ENCODE results near the gene TMEM120B. TPM values are rescaled to one million over a fixed set of nuclear protein-coding genes. Genes with fewer than 3 reads are reported as not detected.

The TMEM120B gene
- total RNA-seq, 1 donor from 2014 or later: 8.5 TPM

DNA sequence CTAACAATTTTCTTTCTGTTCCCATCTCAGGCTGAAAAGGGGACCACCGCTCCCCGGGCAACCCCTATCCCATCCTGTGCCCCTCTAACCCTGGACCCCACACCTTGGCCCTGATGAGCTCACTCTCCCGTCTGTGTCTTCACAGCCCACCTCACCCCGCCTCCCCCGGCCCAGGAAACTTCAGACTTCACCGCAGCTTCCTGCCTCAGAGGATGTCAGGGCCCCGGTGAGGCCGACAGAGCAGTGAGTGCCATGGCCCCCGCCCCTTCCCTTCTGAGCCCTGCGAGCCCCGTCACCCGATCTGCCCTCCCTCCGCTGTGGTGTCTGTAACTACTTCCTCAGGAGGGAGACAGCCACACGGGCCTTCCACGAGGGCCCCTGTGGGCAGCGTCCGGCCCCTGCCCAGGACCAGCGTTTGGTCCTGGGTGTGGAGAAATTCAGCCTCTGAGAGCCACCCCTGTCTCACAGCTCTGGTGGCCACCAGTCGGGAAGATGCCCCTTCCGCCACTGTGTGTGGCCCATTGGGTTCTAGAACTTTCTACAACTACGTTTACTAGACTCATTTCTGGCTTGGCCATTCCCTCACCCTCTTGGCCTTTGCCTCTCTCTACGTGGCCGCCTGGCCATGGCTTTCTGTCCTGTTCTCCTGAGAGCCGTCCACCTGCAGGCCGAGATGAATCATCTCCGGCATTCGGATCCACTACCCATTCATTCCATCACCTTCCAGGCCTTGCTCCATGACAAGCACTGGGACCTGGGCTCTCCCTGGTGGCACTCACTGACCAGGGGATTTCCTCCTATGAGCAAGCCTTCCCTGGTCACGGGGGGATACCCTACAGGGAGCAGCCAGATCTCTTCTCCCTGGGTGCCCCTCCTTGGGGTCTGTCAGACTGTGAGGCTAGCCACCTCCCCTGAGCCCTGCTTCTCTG lies 77.5 kb downstream of the TMEM120B start:
- intact Hi-C loops (cut with micrococcal nuclease): loop anchor here (1.0 to 10.0 kb wide), 4 partner anchors 8 to 1185 kb away; partner anchors contain the start of genes OGFOD2, RNF34 and TMEM120B

DNA sequence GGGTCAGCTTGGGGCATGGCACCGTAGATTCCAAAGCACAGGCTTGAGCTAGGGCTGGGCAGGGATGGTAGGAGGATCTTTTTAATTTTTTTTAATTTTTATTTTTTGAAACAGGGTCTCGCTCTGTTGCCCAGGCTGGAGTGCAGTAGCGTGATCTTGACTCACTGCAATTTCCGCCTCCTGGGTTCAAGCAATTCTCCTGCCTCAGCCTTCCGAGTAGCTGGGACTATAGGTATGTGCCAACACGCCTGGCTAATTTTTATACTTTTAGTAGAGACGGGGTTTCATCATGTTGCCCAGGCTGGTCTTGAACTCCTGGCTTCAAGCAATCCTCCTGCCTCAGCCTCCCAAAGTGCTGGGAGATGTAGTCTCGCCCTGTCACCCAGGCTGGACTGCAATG lies 78.2 kb downstream of the TMEM120B start:
- intact Hi-C loops (cut with micrococcal nuclease): loop anchor here (1.0 to 10.0 kb wide), 2 partner anchors 8 to 1184 kb away; partner anchors contain the start of gene OGFOD2

DNA sequence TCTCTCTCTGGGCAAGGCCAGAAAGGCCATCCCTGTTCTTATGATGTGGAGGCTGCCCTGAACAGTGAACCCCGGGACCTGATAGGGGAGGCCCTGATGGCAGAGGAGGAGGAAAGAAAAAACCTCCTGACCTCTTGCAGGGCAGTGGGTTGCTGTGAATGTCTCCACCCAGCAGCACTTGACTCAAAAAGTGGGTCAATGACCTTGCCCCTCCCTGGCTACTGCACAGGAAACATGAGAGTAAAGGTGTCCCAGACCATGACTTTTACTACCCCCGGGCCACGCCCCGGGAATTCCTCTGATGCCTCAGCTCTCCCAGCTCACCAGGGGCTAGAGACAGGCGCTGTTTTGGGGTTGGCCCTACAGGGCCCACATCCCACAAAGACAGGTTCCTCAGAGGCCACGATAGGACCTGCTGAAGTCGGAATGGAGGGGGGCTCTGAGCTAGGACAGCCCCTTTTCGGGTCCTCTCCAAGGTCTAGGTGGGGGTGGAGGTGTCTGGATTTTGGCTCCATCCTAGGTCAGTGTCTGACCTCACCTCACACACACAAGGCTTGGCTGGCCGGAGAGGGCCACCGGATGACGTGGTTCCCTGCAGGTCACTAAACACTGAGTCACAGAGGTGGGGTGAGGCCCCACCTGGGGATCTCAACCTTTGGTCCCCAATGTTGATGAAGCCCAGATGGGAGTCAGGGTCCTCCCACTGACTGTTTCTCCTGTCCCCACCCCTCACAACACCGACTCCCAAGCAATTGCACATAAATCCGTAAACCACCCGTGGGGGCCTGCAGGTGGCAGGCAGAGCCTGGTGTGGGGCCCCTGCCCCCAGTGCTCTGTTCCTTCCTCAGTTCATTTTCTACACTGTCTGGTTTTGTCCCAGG lies 79.4 kb downstream of the TMEM120B start:
- intact Hi-C loops (cut with micrococcal nuclease): loop anchor here (10.0 kb wide), 1 partner anchor 1183 kb away; the partner anchor contains the start of gene OGFOD2

DNA sequence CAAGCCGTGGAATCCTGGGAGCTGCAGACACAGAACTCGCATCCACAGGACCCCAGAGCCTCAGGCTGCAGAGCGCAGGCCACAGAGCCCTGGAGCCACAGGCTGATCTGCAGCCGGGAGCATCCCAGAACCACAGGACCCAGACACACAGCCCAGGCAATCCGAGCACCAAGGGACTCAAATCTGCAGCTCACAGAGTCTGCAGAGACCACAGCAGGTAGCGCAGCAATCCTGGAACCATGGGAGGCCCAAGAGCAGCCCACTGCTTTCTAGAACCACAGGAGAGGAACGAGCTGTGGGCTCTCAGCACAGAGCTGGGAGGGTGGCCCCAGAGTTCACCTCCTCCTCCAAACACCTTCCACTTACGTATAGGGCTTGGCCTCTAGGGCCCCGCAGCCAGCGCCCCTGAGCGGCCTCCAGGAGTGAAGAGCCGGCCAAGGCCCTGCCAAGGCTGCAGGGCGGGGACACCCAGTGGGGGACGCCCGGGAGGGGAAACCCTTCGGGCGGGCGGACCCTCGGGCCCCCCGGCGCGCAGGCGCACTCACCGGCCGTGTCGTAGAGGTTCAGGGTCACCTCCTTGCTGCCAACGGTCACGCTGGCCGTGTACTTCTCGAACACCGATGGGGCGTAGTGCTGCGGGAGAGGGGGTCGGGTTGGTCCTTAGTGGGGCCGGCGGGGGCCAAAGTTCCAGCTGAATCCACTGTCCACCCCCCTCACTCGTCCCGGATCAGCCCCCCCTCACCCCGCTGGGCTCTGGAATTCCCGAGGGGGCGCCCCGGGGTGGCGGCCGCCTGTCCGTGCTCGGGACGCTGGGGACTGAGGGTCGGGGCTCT lies 80.3 kb downstream of the TMEM120B start:
- intact Hi-C loops (cut with micrococcal nuclease): loop anchor here (10.0 kb wide), 1 partner anchor 1182 kb away; the partner anchor contains the start of gene OGFOD2

DNA sequence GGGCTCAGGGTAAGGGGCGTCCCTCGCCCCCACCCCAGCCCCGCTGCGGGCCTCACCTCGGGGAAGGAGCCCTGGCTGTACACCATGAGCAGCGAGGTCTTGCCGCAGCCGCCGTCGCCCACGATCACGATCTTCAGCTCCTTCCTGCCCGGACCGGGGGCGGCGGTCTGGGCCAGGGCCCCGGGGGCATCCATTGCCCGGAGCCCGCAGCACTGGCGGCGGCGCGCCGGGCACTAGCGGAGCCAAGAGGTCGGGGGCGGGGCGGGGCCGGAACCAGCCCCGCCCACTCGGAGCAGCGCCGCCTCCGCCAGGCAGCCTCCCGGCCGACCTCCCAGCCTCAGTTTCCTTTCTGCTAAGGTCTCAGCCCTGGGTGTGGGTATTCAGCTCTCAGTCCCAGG lies 80.9 kb downstream of the TMEM120B start, which contains the start of gene RHOF:
TSS of gene RHOF (minus strand) at position 249 of the 398 bp plus-strand sequence. CDS start at position 194, 55 bp downstream.
- intact Hi-C loops (cut with micrococcal nuclease): loop anchor here (10.0 kb wide), 1 partner anchor 1181 kb away; the partner anchor contains the start of gene OGFOD2

GRCh38 chr12:121793838-121794533 lies 81.4 kb downstream of the TMEM120B start:
- intact Hi-C loops (cut with micrococcal nuclease): loop anchor here (1.0 to 10.0 kb wide), 10 partner anchors 9 to 1181 kb away; partner anchors contain the start of genes OGFOD2, ORAI1 and TMEM120B

GRCh38 chr12:121794534-121795033 lies 82.0 kb downstream of the TMEM120B start:
- intact Hi-C loops (cut with micrococcal nuclease): loop anchor here (1.0 to 10.0 kb wide), 10 partner anchors 9 to 1180 kb away; partner anchors contain the start of genes OGFOD2, ORAI1 and TMEM120B

GRCh38 chr12:121795034-121795968 lies 82.7 kb downstream of the TMEM120B start:
- intact Hi-C loops (cut with micrococcal nuclease): loop anchor here (2.0 to 10.0 kb wide), 5 partner anchors 44 to 1180 kb away; partner anchors contain the start of genes OGFOD2, ORAI1 and TMEM120B

GRCh38 chr12:121796855-121797751 lies 84.6 kb downstream of the TMEM120B start:
- intact Hi-C loops (cut with micrococcal nuclease): loop anchor here (10.0 kb wide), 1 partner anchor 1178 kb away; the partner anchor contains the start of gene OGFOD2

GRCh38 chr12:121797937-121798786 lies 85.6 kb downstream of the TMEM120B start:
- intact Hi-C loops (cut with micrococcal nuclease): loop anchor here (10.0 kb wide), 1 partner anchor 1177 kb away; the partner anchor contains the start of gene OGFOD2

DNA sequence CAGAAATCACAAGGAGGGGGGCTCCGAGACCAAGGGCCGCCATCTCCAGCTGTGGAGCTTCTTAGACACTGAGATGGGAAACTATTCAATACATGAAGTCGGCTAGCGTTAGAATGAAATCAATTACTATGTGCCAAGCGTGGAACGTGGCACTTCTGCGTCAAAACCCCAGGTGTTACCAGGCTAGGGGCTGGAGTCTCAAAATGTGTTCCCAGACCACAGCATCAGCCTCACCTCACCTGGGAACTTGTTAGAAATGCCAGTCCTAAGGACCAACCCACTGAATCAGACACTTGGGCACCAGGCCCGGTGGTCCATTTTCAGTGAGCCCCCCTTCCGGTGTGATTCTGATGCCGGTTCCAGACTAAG lies 86.2 kb downstream of the TMEM120B start:
- intact Hi-C loops (cut with micrococcal nuclease): loop anchor here (1.0 to 10.0 kb wide), 2 partner anchors 90 to 1176 kb away; partner anchors contain the start of genes OGFOD2 and PSMD9

- intact Hi-C loops (cut with micrococcal nuclease): loop anchor here (1.0 to 10.0 kb wide), 2 partner anchors 89 to 1176 kb away; partner anchors contain the start of genes OGFOD2 and PSMD9
Observed at GRCh38 chr12:121799156-121799841, 86.7 kb downstream of the TMEM120B start.

DNA sequence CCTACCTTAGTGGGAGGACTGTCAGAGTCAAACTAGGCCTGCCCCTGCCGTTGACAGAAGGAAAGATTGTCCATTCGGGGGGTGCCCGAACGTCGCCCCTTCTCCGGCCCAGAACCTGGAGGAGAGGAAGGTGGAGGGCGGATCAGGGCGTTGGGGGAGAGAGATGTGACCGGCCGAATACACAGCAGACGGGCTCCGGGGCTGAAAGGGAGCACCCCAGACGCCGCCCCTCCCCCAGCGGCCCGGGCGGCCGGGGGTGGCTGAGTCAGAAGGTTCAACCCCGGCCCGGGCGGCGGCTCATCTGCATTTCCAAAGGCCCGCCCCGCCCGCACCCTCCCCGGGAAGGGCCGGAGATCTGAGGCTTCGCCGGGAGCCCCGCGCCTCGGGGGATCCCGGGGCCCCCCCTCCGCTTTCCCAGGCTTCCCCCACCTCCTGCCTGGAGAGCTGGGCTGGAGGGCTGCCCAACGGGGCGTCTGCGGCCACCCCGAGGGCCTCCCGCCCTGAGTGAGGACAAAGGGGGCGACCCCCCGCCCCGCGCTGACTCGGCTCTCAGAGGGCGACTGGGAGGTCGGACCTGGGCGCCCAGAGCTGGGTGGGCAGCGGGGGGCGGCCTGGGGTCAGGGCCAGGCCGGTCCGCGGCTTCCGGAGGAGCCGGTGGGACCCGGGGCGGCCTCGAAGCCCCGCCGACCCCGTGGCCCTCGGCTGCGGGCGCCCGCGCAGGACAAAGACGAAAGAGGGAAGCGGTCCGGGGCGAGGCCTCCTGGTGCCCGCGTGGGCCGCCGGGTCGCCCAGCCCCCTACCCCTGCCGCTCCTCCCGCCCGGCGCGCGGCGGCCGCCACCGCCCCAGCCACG lies 87.5 kb downstream of the TMEM120B start:
- intact Hi-C loops (cut with micrococcal nuclease): loop anchor here (1.0 to 10.0 kb wide), 3 partner anchors 88 to 1175 kb away; partner anchors contain the start of genes KDM2B, OGFOD2 and PSMD9

Measured in T-helper 2 cell treated with Interferon-gamma antibody and Interleukin-4, amounts not matched to agents 100 ng/mL and 5 ng/mL, for 36 hours (primary cell).